Activated T-helper 17 cell treated with anti-CD3 and anti-CD28 coated beads, Interleukin-2, amount 50 U/mL, for 72 hours (primary cell): ENCODE measurements around the gene AKAP13. TPM values are rescaled to one million over a fixed set of nuclear protein-coding genes. Genes with fewer than 3 reads are reported as not detected.
"Not testable (repeated sequence)": the region's sequence is repeated elsewhere in the genome, so short reads cannot be mapped to it uniquely, and the experiment has no call there.

Source experiments
- ATAC-seq: fragments of 150-1000 bp; cut with Tn5 transposase; replicated peaks from 2 replicates; pipeline ENCODE4 v1.10.0; 2021; ENCODE audit warnings: mild to moderate bottlenecking, moderate library complexity
- H3K27ac Mint-ChIP-seq: one replicate; pipeline ENCODE4 v1.8.0; 2022; ENCODE audit warnings: mixed read lengths
- H3K27me3 Mint-ChIP-seq: one replicate; pipeline ENCODE4 v1.8.0; 2022; ENCODE audit warnings: mixed read lengths
- H3K36me3 Mint-ChIP-seq: one replicate; pipeline ENCODE4 v1.8.0; 2022; ENCODE audit warnings: low read depth, mild to moderate bottlenecking, mixed read lengths
- H3K4me1 Mint-ChIP-seq: one replicate; pipeline ENCODE4 v1.8.0; 2022; ENCODE audit warnings: mixed read lengths
- H3K4me3 Mint-ChIP-seq: one replicate; pipeline ENCODE4 v1.8.0; 2022; ENCODE audit warnings: mild to moderate bottlenecking, mixed read lengths
- H3K9me3 Mint-ChIP-seq: one replicate; pipeline ENCODE4 v1.8.0; 2022; ENCODE audit warnings: mixed read lengths
- total RNA-seq, 2 donors: library from RNA; stranded (reverse); gene quantifications; one replicate each; pipeline ENCODE4 v1.2.3, GENCODE V29; 2022

The AKAP13 gene
- total RNA-seq, 2 donors from 2014 or later = 95.9 to 152 TPM

- ATAC-seq = no peak
- H3K36me3 Mint-ChIP-seq = peaks cover 64% of the 10 kb centered on the region
These were observed 147.5 kb downstream of the AKAP13 start for GRCh38 chr15:85527895-85528294.

GRCh38 chr15:85530079-85530478 lies 149.7 kb downstream of the AKAP13 start:
- H3K27ac Mint-ChIP-seq = no peak overlapping the region
- peaks cover 70% of the 10 kb centered on the region for H3K36me3 Mint-ChIP-seq
- H3K9me3 Mint-ChIP-seq = no peaks in the 10 kb centered on the region
- no peak for ATAC-seq
- H3K4me1 Mint-ChIP-seq = peaks cover 38% of the 10 kb centered on the region
- no peak overlapping the region for H3K4me3 Mint-ChIP-seq
- H3K27me3 Mint-ChIP-seq = no peaks in the 10 kb centered on the region

More at GRCh38 chr15:85527895-85528294, 147.5 kb downstream of the AKAP13 start:
- Mint-ChIP-seq H3K27me3 (no peaks in the 10 kb centered on the region), H3K4me3 (no peak overlapping the region), H3K4me1 (peaks cover 33% of the 10 kb centered on the region), H3K27ac (no peak overlapping the region), H3K9me3 (no peaks in the 10 kb centered on the region)

DNA sequence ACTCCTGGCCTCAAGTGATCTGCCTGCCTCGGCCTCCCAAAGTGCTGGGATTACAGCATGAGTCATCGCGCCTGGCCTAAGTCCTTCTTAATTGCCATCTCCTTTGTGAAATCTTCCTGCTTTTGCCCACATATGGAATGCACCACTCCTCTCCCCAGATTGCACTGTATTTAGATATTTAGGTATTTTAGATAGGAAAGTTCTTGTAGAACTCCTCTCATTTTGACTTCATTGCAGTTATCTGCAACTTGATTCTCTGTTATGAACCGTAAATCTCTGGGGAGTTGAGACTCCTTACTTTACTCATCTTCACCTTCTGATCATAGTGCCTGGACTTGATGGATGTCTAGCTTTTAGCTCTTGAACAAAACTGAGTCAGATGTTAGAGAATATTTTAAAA lies 150.7 kb downstream of the AKAP13 start:
- Mint-ChIP-seq H3K4me3 (no peak overlapping the region), H3K27me3 (no peaks in the 10 kb centered on the region), H3K27ac (no peak overlapping the region), H3K9me3 (no peaks in the 10 kb centered on the region), H3K36me3 (peaks cover 70% of the 10 kb centered on the region), H3K4me1 (peaks cover 33% of the 10 kb centered on the region)
- no peak for ATAC-seq

DNA sequence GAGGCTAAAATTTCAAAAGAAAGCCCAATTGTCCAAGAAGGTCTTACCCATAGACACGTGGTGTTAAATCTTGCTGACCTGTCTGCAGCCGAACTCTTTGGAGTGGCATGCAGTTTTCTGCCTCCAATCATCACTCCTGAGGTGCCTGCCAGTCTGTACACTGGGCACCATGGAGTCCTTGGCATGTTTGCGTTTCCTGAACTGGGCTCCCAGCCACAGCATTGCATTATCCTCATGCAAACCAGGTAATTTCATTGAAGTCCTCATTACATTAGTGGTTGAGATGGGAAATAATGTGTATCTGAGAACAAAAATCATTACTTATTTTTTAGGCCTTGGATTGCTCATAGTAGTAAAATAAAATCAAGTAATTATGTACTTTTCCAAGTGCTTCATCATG lies 152.3 kb downstream of the AKAP13 start:
- no peaks in the 10 kb centered on the region for H3K9me3 Mint-ChIP-seq
- ATAC-seq = no peak
- no peaks in the 10 kb centered on the region for H3K27me3 Mint-ChIP-seq
- H3K36me3 Mint-ChIP-seq = peaks cover 63% of the 10 kb centered on the region
- H3K4me3 Mint-ChIP-seq = no peak overlapping the region
- H3K4me1 Mint-ChIP-seq = peaks cover 33% of the 10 kb centered on the region
- no peak overlapping the region for H3K27ac Mint-ChIP-seq

GRCh38 chr15:85534031-85534430 lies 153.6 kb downstream of the AKAP13 start:
- H3K27me3 Mint-ChIP-seq = no peaks in the 10 kb centered on the region
- peak overlapping the region; percentile 51 for H3K4me3 Mint-ChIP-seq
- H3K27ac Mint-ChIP-seq = peak overlapping the region; percentile 10
- H3K4me1 Mint-ChIP-seq = peaks cover 33% of the 10 kb centered on the region
- no peaks in the 10 kb centered on the region for H3K9me3 Mint-ChIP-seq
- H3K36me3 Mint-ChIP-seq = peaks cover 58% of the 10 kb centered on the region
- ATAC-seq = peak; percentile 97

DNA sequence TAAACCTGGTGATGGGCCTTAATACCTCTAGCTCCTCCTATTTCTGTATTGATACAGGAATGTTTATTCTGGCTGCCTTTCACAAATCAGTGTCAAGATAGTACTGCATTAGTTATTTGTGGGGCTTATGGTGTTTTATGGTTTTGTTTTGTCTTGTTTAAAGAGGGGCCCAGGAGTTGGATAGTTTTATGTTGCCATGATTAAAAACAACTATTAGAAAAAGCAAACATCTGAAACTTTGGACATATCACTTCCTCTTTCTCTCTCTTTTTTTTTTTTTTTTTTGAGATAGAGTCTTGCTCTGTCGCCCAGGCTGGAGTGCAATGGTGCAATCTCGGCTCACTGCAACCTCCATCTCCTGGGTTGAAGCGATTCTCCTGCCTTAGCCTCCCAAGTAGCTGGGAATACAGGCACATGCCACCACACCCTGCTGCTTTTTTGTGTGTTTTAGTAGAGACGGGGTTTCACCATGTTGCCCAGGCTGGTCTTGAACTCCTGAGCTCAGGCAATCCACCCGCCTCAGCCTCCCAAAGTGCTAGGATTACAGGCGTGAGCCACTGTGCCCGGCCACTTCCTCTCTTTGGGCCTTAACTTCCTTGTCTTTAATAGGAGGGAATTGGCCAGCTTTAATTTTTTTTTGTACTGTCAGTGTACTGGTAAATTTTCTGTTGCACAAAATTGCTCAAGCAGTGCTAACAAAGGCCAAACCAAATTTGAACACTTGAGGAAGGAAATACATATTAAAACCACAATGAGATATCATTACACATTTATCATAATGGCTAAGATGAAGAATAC lies 155.3 kb downstream of the AKAP13 start:
- H3K4me1 Mint-ChIP-seq = peaks cover 41% of the 10 kb centered on the region
- ATAC-seq, H3K4me3 Mint-ChIP-seq, H3K27me3 Mint-ChIP-seq, H3K9me3 Mint-ChIP-seq, H3K27ac Mint-ChIP-seq: not testable (repeated sequence)
- peaks cover 51% of the 10 kb centered on the region for H3K36me3 Mint-ChIP-seq

DNA sequence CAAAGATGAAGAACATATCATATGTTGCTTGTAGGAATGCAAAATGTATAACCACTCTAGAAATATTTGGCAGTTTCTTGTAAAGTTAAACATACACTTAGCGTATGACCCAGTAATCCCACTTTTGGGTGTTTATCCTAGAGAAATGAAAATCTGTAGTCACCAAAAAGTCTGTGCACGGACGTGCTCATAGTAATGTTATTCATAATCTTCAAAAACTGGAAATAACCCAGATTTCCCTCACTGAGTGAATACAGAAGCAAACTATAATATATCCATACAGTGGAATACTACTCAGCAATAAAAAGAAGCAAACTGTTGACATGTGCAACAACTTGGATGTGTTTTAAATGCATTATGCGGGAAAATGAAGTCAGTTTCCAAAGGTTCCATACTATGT lies 155.9 kb downstream of the AKAP13 start:
- H3K36me3 Mint-ChIP-seq = peaks cover 46% of the 10 kb centered on the region
- ATAC-seq = no peak
- no peaks in the 10 kb centered on the region for H3K9me3 Mint-ChIP-seq
- no peaks in the 10 kb centered on the region for H3K27me3 Mint-ChIP-seq
- no peak overlapping the region for H3K27ac Mint-ChIP-seq
- H3K4me1 Mint-ChIP-seq = peaks cover 41% of the 10 kb centered on the region
- no peak overlapping the region for H3K4me3 Mint-ChIP-seq

GRCh38 chr15:85539491-85539890 lies 159.1 kb downstream of the AKAP13 start:
- no peaks in the 10 kb centered on the region for H3K9me3 Mint-ChIP-seq
- H3K36me3 Mint-ChIP-seq = peaks cover 34% of the 10 kb centered on the region
- H3K27ac Mint-ChIP-seq = peak overlapping the region; percentile 17
- H3K4me1 Mint-ChIP-seq = peaks cover 46% of the 10 kb centered on the region
- no peak overlapping the region for H3K4me3 Mint-ChIP-seq
- no peak for ATAC-seq
- H3K27me3 Mint-ChIP-seq = no peaks in the 10 kb centered on the region

DNA sequence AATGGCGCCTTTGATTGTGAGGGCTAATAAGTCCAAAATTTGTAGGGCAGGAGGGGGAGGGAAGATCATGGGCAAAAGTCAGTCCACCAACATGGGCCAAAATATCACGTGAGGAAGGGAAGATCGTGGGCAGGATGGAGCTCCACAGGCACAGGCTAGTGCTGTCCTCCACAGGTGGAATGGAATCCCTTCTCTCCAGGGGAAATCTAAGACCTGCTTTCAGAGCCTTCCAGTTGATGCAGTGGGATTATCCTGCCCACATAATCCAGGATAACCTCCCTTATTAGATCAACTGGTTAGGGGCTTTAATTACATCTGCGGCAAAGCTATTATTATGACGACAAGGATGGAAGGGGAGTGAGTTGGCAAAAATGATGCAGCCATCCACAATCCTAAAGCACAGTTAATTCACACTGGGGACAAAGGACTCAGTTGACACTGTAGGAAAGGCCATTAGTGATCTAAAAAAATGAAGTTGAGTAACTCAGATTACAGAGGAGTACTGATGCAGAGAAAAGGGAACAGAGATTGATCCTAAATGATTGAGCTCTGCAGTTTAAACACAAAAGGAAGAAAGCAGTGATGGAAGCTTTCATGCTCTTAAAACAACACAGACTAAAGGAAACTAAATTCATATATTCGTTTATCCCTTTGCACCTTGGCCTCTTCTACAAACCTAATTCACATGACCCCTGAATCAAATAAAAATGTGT lies 159.8 kb downstream of the AKAP13 start:
- Mint-ChIP-seq H3K27me3 (no peaks in the 10 kb centered on the region), H3K36me3 (peaks cover 34% of the 10 kb centered on the region), H3K4me1 (peaks cover 50% of the 10 kb centered on the region), H3K9me3 (no peaks in the 10 kb centered on the region), H3K4me3 (no peak overlapping the region), H3K27ac (peak overlapping the region; percentile 17)
- no peak for ATAC-seq

DNA sequence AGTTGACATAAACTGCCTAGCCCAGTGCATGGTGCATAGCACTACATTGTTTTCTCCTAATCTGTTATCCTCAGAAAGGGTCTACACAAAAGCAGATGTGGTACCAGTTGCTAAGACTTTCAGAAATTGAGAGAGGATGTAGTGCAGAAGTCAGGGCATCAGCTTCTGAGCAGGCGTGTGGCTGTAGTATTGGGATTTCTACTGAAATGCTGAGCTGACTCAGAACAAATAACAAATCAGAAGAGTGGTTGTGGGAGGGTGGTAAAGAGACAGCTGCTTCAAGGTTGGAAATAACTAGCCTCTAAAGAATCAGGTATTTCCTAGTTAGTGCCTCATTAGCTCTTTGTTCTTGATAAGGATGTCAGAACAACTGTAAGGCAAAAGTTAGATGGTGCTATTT lies 161.3 kb downstream of the AKAP13 start:
- peak overlapping the region; percentile 50 for H3K4me3 Mint-ChIP-seq
- peaks cover 54% of the 10 kb centered on the region for H3K4me1 Mint-ChIP-seq
- peak; percentile 83 for ATAC-seq
- no peaks in the 10 kb centered on the region for H3K27me3 Mint-ChIP-seq
- H3K36me3 Mint-ChIP-seq = peaks cover 35% of the 10 kb centered on the region
- no peaks in the 10 kb centered on the region for H3K9me3 Mint-ChIP-seq
- H3K27ac Mint-ChIP-seq = peak overlapping the region; percentile 74

DNA sequence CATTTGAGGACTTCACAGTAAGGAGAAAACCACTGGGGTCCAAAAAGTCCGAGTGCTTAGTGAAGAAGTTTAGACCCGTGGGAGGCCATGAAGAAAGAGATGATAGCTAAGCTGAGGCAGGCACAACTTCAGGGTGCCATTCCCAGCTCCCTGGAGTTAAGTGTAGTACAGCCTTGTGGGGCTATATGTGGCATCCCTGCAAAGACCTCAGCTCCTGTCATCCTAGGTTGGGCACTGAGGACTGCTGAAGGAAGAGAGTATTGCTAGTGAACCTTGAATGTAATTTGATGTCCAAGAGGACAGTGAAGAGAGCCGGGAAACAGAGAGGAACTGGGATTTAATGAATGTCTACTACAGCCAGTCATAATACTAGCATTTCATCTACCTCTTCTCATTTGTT lies 162.1 kb downstream of the AKAP13 start:
- Mint-ChIP-seq H3K36me3 (peaks cover 42% of the 10 kb centered on the region), H3K27ac (peak overlapping the region; percentile 74)

GRCh38 chr15:85542895-85543331 lies 162.5 kb downstream of the AKAP13 start:
- peaks cover 64% of the 10 kb centered on the region for H3K4me1 Mint-ChIP-seq

More for the DNA sequence above, 162.1 kb downstream of the AKAP13 start:
- H3K4me1 Mint-ChIP-seq = peaks cover 60% of the 10 kb centered on the region
- H3K9me3 Mint-ChIP-seq = no peaks in the 10 kb centered on the region
- peak overlapping the region; percentile 50 for H3K4me3 Mint-ChIP-seq
- ATAC-seq = no peak
- H3K27me3 Mint-ChIP-seq = no peaks in the 10 kb centered on the region

DNA sequence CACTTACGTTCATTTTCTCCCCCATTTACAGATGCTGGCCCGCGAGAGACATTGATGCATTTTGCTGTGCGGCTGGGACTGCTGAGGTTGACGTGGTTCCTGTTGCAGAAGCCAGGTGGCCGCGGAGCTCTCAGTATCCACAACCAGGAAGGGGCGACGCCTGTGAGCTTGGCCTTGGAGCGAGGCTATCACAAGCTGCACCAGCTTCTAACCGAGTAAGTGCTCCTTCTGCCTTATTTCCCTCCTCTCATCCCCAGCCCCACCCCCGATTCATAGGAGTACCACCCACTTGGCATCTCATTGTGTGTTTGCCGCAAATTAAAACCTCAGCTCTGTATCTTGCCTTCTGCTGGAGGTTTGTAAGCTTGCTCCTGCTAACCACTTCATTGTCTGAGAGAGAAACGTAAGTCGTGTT lies 163.3 kb downstream of the AKAP13 start:
- H3K9me3 Mint-ChIP-seq = no peaks in the 10 kb centered on the region
- peak overlapping the region; percentile 50 for H3K4me3 Mint-ChIP-seq
- peak overlapping the region; percentile 8 for H3K27ac Mint-ChIP-seq
- H3K4me1 Mint-ChIP-seq = peaks cover 66% of the 10 kb centered on the region
- no peaks in the 10 kb centered on the region for H3K27me3 Mint-ChIP-seq
- H3K36me3 Mint-ChIP-seq = peaks cover 42% of the 10 kb centered on the region
- ATAC-seq = no peak

More at GRCh38 chr15:85542895-85543331, 162.5 kb downstream of the AKAP13 start:
- H3K9me3 Mint-ChIP-seq = no peaks in the 10 kb centered on the region
- H3K27ac Mint-ChIP-seq = peak overlapping the region; percentile 74
- no peaks in the 10 kb centered on the region for H3K27me3 Mint-ChIP-seq
- peak overlapping the region; percentile 50 for H3K4me3 Mint-ChIP-seq
- peak; percentile 93 for ATAC-seq
- peaks cover 42% of the 10 kb centered on the region for H3K36me3 Mint-ChIP-seq

GRCh38 chr15:85545185-85545584 lies 164.8 kb downstream of the AKAP13 start:
- H3K27ac Mint-ChIP-seq = no peak overlapping the region
- no peaks in the 10 kb centered on the region for H3K9me3 Mint-ChIP-seq
- no peak for ATAC-seq
- H3K36me3 Mint-ChIP-seq = peaks cover 42% of the 10 kb centered on the region
- peaks cover 55% of the 10 kb centered on the region for H3K4me1 Mint-ChIP-seq
- H3K4me3 Mint-ChIP-seq = no peak overlapping the region
- H3K27me3 Mint-ChIP-seq = no peaks in the 10 kb centered on the region

- no peaks in the 10 kb centered on the region for H3K27me3 Mint-ChIP-seq
- no peak for ATAC-seq
- H3K4me3 Mint-ChIP-seq = no peak overlapping the region
- peaks cover 42% of the 10 kb centered on the region for H3K36me3 Mint-ChIP-seq
- H3K27ac Mint-ChIP-seq = no peak overlapping the region
- H3K4me1 Mint-ChIP-seq = peaks cover 52% of the 10 kb centered on the region
- no peaks in the 10 kb centered on the region for H3K9me3 Mint-ChIP-seq
These were observed 165.3 kb downstream of the AKAP13 start for GRCh38 chr15:85545752-85546151.
